Adrenal gland (tissue), 5 donors: ENCODE measurements around the gene AVPR1B.

ENCODE experiments used
- CTCF ChIP-seq, 6 experiments: fragments of 450-650 bp in 4 of 6; fragments of 200-600 bp in 2 of 6; sonication (generic) in 1 of 6; IDR thresholded peaks; 1 replicate in 5 of 6; 2 replicates in 1 of 6; pipeline versions ENCODE4 v1.5.1 to v1.8.0; 2016 to 2021; ENCODE audit warnings: antibody characterized with exemption in 6 of 6, mild to moderate bottlenecking in 2 of 6, moderate library complexity in 1 of 6
- POLR2A ChIP-seq, 2 donors: fragments of 450-650 bp; IDR thresholded peaks; one replicate each; pipeline ENCODE4 v1.6.1; 2017; ENCODE audit warnings: antibody characterized with exemption in 2 of 2, mild to moderate bottlenecking in 2 of 2, moderate library complexity in 1 of 2
- donor health status: DM: no; HTN: no; CAD: no.

GRCh38 chr1:206068314-206068713, 48.9 kb downstream of the AVPR1B start:
- TF ChIP-seq CTCF (IDR thresholded peaks at IDR 0.05) (no peak), POLR2A (IDR thresholded peaks at IDR 0.05) (no peak)
